Myocyte (in vitro differentiated cells): ENCODE data around the gene FAM9C. TPM values are rescaled to one million over a fixed set of nuclear protein-coding genes. Genes with fewer than 3 reads are reported as not detected.

Experiments
- total RNA-seq: library from RNA; depleted of rRNA; stranded (reverse); fragments of >200 nt; gene quantifications from 2 replicates; pipeline ENCODE4 v1.2.3, GENCODE V29; 2014

FAM9C gene
- total RNA-seq, 1 donor from 2014 or later: 0.40 TPM

Other genes starting within 250 kb of the FAM9C start
- gene TLR7, start 177.5 kb downstream of the FAM9C start, total RNA-seq: not detected in 2 replicates
- gene TLR8, start 138.0 kb downstream of the FAM9C start, total RNA-seq: not detected in 2 replicates
- 2,306 and 4,478 TPM in 2 replicates for gene TMSB4X, start 69.5 kb downstream of the FAM9C start, total RNA-seq